C4-2B (cell line): ENCODE results near the gene ZDHHC5.

Source experiments
- H3K27ac ChIP-seq: fragments of 450-650 bp; 2 replicates; pipeline ENCODE4 v1.5.1; 2017
- CTCF ChIP-seq: fragments of 450-650 bp; conservative IDR thresholded peaks from 2 replicates; pipeline ENCODE4 v1.5.1; 2017; ENCODE audit warnings: mild to moderate bottlenecking
- ZFX ChIP-seq: fragments of 450-650 bp; IDR thresholded peaks from 2 replicates; pipeline ENCODE4 v1.6.1; 2017

Gene ZDHHC5

GRCh38 chr11:57645689-57646085, 22.2 kb upstream of the ZDHHC5 start:
- TF ChIP-seq CTCF (no peak), ZFX (no peak)
- H3K27ac ChIP-seq: no peak overlapping the region

GRCh38 chr11:57646194-57646798, 21.6 kb upstream of the ZDHHC5 start:
- no peak overlapping the region for H3K27ac ChIP-seq
- TF ChIP-seq CTCF (no peak), ZFX (no peak)

- TF ChIP-seq ZFX: no peak
- no peak for TF ChIP-seq CTCF
- H3K27ac ChIP-seq: no peak overlapping the region
Observed at GRCh38 chr11:57646799-57647303, 21.1 kb upstream of the ZDHHC5 start.

GRCh38 chr11:57647372-57647771, 20.5 kb upstream of the ZDHHC5 start:
- TF ChIP-seq CTCF (no peak), ZFX (no peak)
- no peak overlapping the region for H3K27ac ChIP-seq

- TF ChIP-seq CTCF: no peak
- TF ChIP-seq ZFX: no peak
- no peak overlapping the region for H3K27ac ChIP-seq
Observed at GRCh38 chr11:57647960-57648800, 19.7 kb upstream of the ZDHHC5 start.

- TF ChIP-seq ZFX (no peak), CTCF (no peak)
- H3K27ac ChIP-seq: no peak overlapping the region
Observed at GRCh38 chr11:57648801-57649735, 18.8 kb upstream of the ZDHHC5 start.
